ENCODE data around the gene CPNE8. TPM values are rescaled to one million over a fixed set of nuclear protein-coding genes. Genes with fewer than 3 reads are reported as not detected.

The CPNE8 gene
- polyA plus RNA-seq, 2 of the 4 experiments (the other 2 are of a cell fraction) = 8.0 to 30.1 TPM

DNA sequence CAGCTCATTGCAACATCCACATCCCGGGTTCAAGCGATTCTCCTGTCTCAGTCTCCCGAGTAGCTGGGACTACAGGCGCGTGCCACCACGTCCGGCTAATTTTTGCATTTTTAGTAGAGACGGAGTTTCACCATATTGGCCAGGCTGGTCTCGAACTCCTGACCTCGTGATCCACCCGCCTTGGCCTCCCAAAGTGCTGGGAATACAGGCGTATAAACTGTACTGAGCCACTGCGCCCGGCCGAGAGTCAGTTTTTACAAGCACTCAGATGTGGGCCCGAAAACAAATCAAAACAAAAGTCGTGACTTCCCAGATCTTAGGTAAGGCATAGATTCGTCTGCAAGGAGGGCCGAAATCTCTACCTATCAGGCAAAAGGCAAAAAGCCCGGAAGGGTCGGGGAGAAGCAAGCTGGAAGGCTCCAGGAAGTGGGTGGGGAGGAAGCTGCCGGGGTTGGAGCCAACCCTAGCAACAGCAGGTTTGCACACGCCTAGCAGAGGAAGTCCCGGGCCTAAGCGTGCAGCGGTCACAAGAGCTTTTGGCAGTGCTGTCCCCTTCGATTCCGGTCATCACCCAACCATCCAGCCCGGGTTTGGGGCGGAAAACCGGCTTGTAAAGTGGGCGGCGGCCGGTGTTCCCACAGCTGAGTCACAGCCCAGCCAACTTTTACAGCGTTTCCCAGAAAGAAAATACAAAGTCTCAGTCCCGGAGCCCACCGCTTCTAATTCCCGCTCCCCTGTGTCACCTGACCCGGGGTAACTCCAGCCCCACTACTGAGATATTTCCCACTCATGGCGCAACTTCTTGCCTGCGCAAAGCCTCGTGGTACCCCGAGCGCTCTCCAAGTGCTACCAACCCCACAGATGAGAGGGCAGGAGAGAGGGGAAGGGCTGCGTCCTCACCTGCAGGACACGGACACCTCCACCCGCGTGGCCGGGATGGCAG is 583 bp downstream of the CPNE8 start:
- Histone ChIP-seq H3K27ac (peak overlapping the region; percentile 85 to 96), H3K4me2 (peak overlapping the region; percentile 91), H3K9me3 (no peaks in the 10 kb centered on the region), H3K4me1 (peaks cover 20% of the 10 kb centered on the region; the same call in 2 of the 3 replicates), H3K4me3 (peak overlapping the region; percentile 61)
- FAIRE-seq (peak; percentile 39), ATAC-seq (peak; percentile 79 to 85), DNase-seq (ENCODE audit: low read depth in 1 of 2, low spot score in 1 of 2) (peak; percentile 79 to 94)
- ChIA-PET POLR2A (interaction anchor here (0.8 to 3.1 kb wide), 6 partner anchors 10 to 848 kb away, joined by 3 to 21 read pairs (median 4); no protein-coding TSS in a partner anchor), CTCF (interaction anchor here (1.1 to 3.5 kb wide), 10 partner anchors 10 to 237 kb away, joined by 3 to 17 read pairs (median 10); no protein-coding TSS in a partner anchor)
- 5% methylated on average over 42 of the region's 49 CpGs for WGBS (ENCODE audit: missing lambda C conversion rate)
- TF ChIP-seq RAD21 (conservative IDR thresholded peaks at IDR 0.05 in 1 of 2, IDR thresholded peaks at IDR 0.05 in 1 of 2) = no peak
- TF ChIP-seq TFCP2L1 (CRISPR knock-in tag; IDR thresholded peaks at IDR 0.05) = no peak
- TF ChIP-seq CHD4 (IDR thresholded peaks at IDR 0.05; ENCODE audit: borderline replicate concordance) = no peak; the same call in 1 of the 2 replicates
- peak; percentile 80 for TF ChIP-seq E2F6 (IDR thresholded peaks at IDR 0.05; ENCODE audit: borderline replicate concordance, low read depth)
- no peak for TF ChIP-seq ZNF302 (CRISPR knock-in tag; IDR thresholded peaks at IDR 0.05)
- TF ChIP-seq NFE2L2 (conservative IDR thresholded peaks at IDR 0.05; ENCODE audit: low read length) = no peak
- TF ChIP-seq, protein P1, sequence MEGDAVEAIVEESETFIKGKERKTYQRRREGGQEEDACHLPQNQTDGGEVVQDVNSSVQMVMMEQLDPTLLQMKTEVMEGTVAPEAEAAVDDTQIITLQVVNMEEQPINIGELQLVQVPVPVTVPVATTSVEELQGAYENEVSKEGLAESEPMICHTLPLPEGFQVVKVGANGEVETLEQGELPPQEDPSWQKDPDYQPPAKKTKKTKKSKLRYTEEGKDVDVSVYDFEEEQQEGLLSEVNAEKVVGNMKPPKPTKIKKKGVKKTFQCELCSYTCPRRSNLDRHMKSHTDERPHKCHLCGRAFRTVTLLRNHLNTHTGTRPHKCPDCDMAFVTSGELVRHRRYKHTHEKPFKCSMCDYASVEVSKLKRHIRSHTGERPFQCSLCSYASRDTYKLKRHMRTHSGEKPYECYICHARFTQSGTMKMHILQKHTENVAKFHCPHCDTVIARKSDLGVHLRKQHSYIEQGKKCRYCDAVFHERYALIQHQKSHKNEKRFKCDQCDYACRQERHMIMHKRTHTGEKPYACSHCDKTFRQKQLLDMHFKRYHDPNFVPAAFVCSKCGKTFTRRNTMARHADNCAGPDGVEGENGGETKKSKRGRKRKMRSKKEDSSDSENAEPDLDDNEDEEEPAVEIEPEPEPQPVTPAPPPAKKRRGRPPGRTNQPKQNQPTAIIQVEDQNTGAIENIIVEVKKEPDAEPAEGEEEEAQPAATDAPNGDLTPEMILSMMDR (IDR thresholded peaks at IDR 0.05) = no peak
- TF ChIP-seq RARB (CRISPR knock-in tag; IDR thresholded peaks at IDR 0.05) = no peak
- TF ChIP-seq, protein P2, sequence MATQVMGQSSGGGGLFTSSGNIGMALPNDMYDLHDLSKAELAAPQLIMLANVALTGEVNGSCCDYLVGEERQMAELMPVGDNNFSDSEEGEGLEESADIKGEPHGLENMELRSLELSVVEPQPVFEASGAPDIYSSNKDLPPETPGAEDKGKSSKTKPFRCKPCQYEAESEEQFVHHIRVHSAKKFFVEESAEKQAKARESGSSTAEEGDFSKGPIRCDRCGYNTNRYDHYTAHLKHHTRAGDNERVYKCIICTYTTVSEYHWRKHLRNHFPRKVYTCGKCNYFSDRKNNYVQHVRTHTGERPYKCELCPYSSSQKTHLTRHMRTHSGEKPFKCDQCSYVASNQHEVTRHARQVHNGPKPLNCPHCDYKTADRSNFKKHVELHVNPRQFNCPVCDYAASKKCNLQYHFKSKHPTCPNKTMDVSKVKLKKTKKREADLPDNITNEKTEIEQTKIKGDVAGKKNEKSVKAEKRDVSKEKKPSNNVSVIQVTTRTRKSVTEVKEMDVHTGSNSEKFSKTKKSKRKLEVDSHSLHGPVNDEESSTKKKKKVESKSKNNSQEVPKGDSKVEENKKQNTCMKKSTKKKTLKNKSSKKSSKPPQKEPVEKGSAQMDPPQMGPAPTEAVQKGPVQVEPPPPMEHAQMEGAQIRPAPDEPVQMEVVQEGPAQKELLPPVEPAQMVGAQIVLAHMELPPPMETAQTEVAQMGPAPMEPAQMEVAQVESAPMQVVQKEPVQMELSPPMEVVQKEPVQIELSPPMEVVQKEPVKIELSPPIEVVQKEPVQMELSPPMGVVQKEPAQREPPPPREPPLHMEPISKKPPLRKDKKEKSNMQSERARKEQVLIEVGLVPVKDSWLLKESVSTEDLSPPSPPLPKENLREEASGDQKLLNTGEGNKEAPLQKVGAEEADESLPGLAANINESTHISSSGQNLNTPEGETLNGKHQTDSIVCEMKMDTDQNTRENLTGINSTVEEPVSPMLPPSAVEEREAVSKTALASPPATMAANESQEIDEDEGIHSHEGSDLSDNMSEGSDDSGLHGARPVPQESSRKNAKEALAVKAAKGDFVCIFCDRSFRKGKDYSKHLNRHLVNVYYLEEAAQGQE (IDR thresholded peaks at IDR 0.05) = peak; percentile 61
- TF ChIP-seq POLR2A (IDR thresholded peaks at IDR 0.05; ENCODE audit: low read length) = peak; percentile 49
- no peak for TF ChIP-seq FOXS1 (CRISPR knock-in tag; IDR thresholded peaks at IDR 0.05)
- TF ChIP-seq POLR2AphosphoS2 (conservative IDR thresholded peaks at IDR 0.05; ENCODE audit: low read length) = no peak
- TF ChIP-seq ZFP36 (IDR thresholded peaks at IDR 0.05; ENCODE audit: borderline replicate concordance, partially characterized antibody) = no peak
- 0 out of 2 replicates have a peak, but pooled peaks have one; percentile 54 for TF ChIP-seq HDAC2 (IDR thresholded peaks at IDR 0.05)
- peak; percentile 52; the same call in 1 of the 2 replicates for TF ChIP-seq BHLHE40 (IDR thresholded peaks at IDR 0.05; ENCODE audit: low read depth, low read length)
- TF ChIP-seq CBX8 (IDR thresholded peaks at IDR 0.05) = no peak
- no peak for TF ChIP-seq HOXB5 (CRISPR knock-in tag; IDR thresholded peaks at IDR 0.05)
- no peak for TF ChIP-seq EHMT2 (IDR thresholded peaks at IDR 0.05; ENCODE audit: low read depth)
- no peak; the same call in 1 of the 2 replicates for TF ChIP-seq HMGXB4 (CRISPR knock-in tag; IDR thresholded peaks at IDR 0.05; ENCODE audit: borderline replicate concordance)
- no peak; a peak in 2 of 5 replicates for TF ChIP-seq JUN (IDR thresholded peaks at IDR 0.05)
- TF ChIP-seq ESRRA (IDR thresholded peaks at IDR 0.05; ENCODE audit: borderline replicate concordance, low read length) = no peak
- peak; percentile 42; the same call in 1 of the 2 replicates for TF ChIP-seq EHF (CRISPR knock-in tag; IDR thresholded peaks at IDR 0.05)
- TF ChIP-seq RCOR1 (IDR thresholded peaks at IDR 0.05; ENCODE audit: low read depth, low read length) = no peak
- TF ChIP-seq CEBPB (IDR thresholded peaks at IDR 0.05) = peak; percentile 17 to 46; a peak in 1 of 4 replicates
- TF ChIP-seq HEYL (CRISPR knock-in tag; IDR thresholded peaks at IDR 0.05) = no peak
- TF ChIP-seq, protein P3, sequence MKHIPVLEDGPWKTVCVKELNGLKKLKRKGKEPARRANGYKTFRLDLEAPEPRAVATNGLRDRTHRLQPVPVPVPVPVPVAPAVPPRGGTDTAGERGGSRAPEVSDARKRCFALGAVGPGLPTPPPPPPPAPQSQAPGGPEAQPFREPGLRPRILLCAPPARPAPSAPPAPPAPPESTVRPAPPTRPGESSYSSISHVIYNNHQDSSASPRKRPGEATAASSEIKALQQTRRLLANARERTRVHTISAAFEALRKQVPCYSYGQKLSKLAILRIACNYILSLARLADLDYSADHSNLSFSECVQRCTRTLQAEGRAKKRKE (CRISPR knock-in tag; IDR thresholded peaks at IDR 0.05; ENCODE audit: low read depth) = no peak
- no peak for TF ChIP-seq HOXA7 (CRISPR knock-in tag; IDR thresholded peaks at IDR 0.05)
- TF ChIP-seq NR3C1 (IDR thresholded peaks at IDR 0.05) = no peak
- TF ChIP-seq SMC3 (IDR thresholded peaks at IDR 0.05) = no peak
- no peak for TF ChIP-seq TP53 (CRISPR knock-in tag; IDR thresholded peaks at IDR 0.05)
- TF ChIP-seq KDM5A (IDR thresholded peaks at IDR 0.05) = 0 out of 2 replicates have a peak, but pooled peaks have one; percentile 17
- TF ChIP-seq KDM1A (IDR thresholded peaks at IDR 0.05; ENCODE audit: low read depth) = no peak
